NCI-H128 (cell line): ENCODE measurements around the gene MAP2K3.
"Not testable (repeated sequence)": the region's sequence is repeated elsewhere in the genome, so short reads cannot be mapped to it uniquely, and the experiment has no call there.

Experiments
- DNase-seq: peaks from one replicate; lab custom pipeline; 2025; ENCODE audit not compliant: unreplicated experiment; lab: John Stamatoyannopoulos, UW

MAP2K3 gene

DNA sequence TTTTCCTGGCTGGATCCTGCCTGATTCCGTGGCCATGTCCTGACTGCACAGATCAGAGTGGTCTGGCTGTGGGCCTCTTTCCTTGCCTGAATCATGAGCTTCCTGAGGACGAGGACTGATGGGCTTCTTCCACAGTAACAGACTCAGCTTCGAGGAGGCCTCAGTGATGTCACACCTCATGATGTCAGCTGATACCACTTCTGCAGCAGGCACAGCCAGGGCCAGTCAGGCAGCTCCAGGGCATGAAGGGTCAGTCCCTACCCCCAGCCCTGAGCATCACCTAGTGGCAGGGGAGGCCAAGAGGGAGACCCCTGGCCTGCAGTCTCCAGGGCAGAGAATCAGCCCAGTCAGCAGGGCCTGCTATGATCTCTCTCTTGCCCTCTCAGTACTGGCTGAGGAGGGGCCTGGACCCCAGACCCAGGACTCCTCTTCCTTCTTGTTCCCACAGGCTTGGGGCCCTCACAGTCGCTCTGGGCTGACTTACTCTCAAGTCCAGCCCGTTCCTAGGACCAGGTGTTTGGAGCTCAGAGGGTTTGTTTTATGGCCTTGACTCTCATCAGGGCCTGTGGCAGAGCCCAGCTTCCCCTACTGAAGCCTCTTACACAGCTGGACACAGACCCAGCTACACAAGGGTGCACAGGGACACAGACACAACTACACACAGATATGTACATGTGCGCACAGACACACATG is 65.0 kb downstream of the MAP2K3 start:
- not testable (repeated sequence) for DNase-seq

DNA sequence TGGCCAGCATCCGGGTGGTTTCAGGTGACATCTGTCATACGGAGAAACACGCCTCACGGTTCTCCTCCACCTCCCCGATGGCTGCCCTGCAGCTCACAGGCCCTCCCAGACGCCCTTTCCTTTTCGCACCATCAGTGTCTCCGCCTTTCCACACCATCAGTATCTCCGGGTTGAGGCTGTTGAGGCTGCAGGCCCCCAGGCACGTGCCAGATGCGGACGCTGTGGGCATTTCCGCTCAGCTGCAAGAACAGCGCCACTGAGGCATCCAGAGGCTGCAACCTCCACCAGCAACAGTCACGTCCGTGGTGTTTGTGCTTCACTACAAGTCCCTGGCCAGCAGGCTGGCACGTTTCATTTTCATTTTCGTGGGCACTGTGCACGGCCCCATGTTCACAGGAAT is 66.0 kb downstream of the MAP2K3 start:
- not testable (repeated sequence) for DNase-seq

GRCh38 chr17:21351366-21352065 is 67.0 kb downstream of the MAP2K3 start:
- no peak for DNase-seq

DNA sequence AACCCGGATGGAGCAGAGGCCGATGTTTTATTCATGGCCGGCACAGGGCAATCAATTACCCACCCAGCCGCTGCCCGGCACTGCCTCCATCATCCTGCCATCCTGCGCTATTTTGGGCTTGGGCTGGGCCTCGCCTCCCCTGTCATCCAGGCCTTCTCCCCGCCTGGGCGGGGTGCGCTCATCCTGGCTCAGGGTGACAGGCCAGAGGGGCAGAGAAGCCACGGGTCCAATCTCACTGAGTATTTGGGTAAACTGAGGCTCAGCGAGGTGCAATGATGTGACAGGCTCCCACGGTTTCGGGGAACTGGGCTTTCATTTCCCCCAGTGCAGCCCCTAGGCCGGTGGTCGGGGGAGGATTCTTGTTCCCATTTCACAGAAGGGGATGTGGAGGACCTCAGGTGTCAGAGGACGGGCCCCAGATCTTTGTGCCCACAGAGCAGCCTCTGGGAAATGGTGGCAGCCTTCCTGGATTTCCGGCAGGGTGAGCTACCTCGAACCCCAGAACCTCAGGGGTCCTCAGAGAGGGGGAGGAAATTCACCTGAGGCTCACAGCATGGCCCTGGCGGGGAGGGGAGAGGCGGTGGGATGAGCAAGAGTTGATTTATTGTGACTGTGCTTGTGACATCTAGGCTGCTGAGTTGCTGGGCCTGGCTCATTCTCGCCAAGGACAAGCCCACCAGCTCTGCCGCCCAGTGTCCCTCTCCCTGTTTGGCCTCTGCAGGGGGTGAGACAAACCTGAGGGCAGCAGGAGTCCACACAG is 67.9 kb downstream of the MAP2K3 start:
- no peak for DNase-seq

GRCh38 chr17:21352981-21353265 is 68.4 kb downstream of the MAP2K3 start:
- DNase-seq, result no peak

GRCh38 chr17:21353326-21354010 is 69.0 kb downstream of the MAP2K3 start:
- DNase-seq, result no peak

DNA sequence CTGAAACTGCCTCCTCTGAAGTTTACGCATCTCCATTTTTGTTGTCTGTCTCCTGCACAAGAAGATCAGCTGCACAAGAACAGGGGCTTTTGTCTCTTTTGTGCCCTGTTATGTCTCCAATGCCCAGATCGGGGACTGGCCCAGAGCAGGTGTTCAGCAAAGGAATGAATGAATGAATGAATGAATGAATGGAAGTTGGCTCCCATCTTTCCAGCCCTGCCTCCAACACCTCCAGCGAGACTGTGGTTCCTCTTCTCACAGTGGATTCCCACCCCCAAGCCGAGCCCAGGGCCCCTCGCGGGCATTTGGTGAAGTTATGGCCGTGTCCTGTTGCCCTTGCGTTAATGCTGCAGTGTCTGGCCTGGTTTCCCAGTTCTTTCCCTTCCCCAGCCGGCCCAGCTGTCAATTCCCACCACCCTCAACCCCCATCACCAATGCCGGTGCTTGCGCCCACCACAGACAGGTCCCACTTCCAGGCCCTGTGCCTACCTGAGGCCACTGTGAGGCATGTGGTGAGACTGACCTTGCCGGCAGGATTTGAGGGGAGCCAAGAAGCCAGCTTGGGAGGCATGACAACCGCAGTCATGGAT is 70.4 kb downstream of the MAP2K3 start:
- DNase-seq, result no peak

GRCh38 chr17:21355586-21355985 is 71.1 kb downstream of the MAP2K3 start:
- DNase-seq, result no peak

DNA sequence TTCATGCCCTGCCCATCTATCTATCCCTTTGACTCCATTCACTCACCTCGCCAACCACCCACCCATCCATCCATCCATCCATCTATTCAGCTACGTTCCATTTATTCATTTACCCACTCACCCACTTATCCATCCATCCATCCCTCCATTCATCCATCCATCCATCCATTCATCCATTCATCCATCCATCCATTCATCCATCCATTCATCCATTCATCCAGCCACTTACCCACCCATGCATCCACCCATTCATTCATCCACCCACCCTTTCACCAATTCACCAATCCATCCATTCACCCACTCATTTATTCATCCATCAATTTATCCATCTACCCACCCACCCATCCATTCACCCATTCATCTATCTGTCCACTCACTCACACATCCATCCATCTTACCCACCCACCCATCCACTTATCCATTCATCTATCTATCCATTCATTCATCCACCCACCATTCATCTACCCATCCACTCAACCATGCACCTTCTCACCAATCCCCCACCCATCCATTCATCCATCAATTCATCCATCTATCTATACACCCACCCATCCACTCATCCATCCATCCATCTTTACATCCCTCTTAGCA is 72.1 kb downstream of the MAP2K3 start:
- DNase-seq, result no peak

DNA sequence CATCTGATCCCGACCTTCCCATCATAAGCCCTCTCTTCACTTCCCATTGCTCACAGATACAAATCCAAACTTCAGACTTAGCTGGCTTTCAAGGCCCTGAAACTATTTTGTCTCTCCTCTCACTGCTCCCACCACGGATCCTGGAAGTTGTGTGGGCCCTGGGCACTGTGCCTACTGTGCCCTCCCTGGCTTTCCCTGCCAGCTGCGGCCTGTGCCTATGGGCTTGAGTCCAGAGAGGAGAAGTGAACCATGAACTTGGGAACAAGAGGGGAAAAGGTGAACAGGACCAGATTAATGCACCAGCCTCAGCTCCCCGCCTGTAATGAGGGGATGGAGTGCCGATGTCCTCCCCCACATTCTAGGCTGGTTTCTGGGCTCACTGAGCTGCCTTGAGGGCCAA is 72.8 kb downstream of the MAP2K3 start:
- DNase-seq, result no peak

- DNase-seq, result no peak
These were observed 73.5 kb downstream of the MAP2K3 start for GRCh38 chr17:21357696-21358656.

- no peak for DNase-seq
These were observed 74.4 kb downstream of the MAP2K3 start for GRCh38 chr17:21358682-21359482.

DNA sequence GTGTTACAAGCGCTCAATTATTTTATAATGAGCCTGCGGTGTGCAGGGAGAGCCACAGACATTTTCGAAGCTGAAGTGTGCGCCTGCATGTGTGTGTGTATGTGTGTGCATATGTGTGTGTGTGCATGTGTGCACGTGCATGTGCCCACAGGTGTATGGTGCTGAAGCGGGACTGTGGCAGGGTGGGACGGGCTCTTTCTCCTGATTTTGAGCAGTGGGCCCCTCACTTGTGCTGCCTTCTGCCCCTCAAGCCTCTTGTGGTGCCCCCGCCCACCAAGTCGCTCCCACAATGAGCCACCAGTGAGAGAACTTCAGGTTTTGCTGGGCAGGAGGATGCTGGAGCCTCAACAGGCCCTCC is 75.0 kb downstream of the MAP2K3 start:
- no peak for DNase-seq

GRCh38 chr17:21360048-21360447 is 75.5 kb downstream of the MAP2K3 start:
- no peak for DNase-seq

DNA sequence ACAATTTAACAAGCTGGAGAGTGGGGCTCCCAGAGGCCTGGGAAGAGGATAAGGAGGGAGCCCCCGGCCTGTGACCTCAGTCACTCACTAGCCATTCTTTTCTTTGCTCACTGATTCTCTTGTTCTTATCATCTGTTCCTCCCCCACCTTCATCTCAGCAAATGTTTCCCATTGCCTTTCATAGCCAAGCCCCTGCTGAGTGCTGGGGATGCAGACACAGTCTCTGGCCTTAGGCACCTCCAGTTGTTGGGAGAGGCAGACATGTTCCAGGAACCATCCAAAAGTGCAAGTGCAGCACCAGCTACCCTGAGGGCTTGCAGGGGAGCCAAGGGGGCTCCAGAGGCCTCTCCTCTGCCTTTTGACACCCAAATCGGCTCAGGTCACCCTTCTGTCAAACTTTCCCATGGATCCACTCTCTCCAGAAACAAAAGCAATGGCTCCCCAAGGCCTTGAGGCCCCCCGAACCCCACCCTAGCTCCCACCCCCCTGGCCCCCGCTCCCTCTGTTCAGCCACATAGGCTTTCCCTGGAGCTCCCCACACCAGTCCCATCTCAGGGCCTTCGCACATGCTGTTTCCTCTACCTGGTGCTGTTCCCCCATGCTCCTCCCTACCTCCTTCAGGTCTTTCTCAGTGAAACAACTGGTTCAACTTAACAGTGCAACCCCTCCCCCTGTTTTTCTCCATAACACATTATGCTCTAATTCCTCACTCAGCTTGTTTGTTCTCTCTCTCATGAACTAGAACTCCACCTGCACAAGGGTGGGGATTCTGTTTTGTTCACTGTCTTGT is 76.7 kb downstream of the MAP2K3 start:
- DNase-seq, result no peak

- no peak for DNase-seq
These were observed 77.9 kb downstream of the MAP2K3 start for GRCh38 chr17:21362331-21362931.

DNA sequence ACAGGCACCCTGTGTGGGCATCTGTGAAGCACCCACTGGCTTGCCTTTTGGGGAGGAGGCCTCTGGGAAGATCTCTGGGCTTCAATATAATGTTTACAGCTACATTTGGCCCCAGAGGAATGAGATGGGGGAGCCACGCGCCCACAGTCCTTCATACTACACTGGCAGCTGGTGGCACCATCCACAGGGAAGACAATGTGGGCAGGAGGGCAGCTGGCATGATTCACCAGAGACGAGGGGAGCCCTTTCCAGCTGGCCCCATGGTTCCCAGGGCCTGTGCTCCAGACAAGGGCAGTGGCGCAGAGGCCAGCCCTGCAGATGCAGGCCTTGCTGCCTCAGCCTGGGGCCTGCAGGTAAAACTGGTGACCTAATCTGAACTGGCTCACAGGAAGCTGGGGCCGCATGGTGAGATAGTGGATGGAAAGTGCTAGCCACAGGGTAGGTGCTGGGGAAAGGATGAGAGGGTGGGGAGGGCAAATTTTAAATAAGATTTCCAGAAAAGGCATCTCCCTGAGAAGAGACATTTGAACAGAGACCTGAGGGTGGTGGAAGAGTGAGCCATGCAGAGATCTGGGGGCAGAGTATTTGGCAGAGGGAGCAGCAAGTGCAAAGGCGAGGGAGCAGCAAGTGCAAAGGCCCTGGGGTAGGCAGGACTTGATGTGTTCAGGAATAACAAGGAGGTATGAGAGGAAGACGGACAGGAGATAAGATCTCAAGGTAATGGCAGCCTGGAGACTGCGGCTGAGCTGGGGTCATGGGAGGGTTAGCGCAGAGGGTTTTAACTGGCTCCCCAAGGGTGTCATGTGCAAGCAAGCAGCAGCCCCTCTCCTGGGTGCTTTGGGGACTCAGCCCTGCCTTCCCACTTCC is 79.5 kb downstream of the MAP2K3 start:
- no peak for DNase-seq
